Muscle of leg (tissue), 11 donors: Measurements from ENCODE around the gene LGALS3. TPM values are rescaled to one million over a fixed set of nuclear protein-coding genes. Genes with fewer than 3 reads are reported as not detected.
A peak's percentile ranks its signal among the peaks of the same experiment; 100 is the strongest.

Experiments used
- DNase-seq: peaks from one replicate; pipeline ENCODE4 v3.0.0; 2013
- H3K27ac ChIP-seq: one replicate; pipeline ENCODE4 v1.5.1; 2013; ENCODE audit warnings: mild to moderate bottlenecking, low read length, control low read depth
- H3K27me3 ChIP-seq: one replicate; pipeline ENCODE4 v1.6.1; 2013; ENCODE audit warnings: low read length; ENCODE audit not compliant: control insufficient read depth, insufficient read depth
- H3K36me3 ChIP-seq: one replicate; pipeline ENCODE4 v1.6.1; 2013; ENCODE audit warnings: low read length; ENCODE audit not compliant: control insufficient read depth, insufficient read depth
- H3K4me1 ChIP-seq: one replicate; pipeline ENCODE4 v1.6.1; 2013; ENCODE audit warnings: low read length; ENCODE audit not compliant: control insufficient read depth, insufficient read depth
- H3K4me3 ChIP-seq: one replicate; pipeline ENCODE4 v1.5.1; 2013; ENCODE audit warnings: low read length, control low read depth
- H3K9me3 ChIP-seq: replicated peaks from 2 replicates; pipeline ENCODE4 v1.6.1; 2013; ENCODE audit warnings: low read depth, low read length; ENCODE audit not compliant: control insufficient read depth
- WGBS: methylation state at CpG from one replicate; pipeline ENCODE4 v1.1.5; 2013; ENCODE audit warnings: missing lambda C conversion rate; ENCODE audit not compliant: insufficient coverage; 5-methylcytosine and 5-hydroxymethylcytosine counted together
- polyA plus RNA-seq, 8 donors: library from polyadenylated mRNA; unstranded; fragments of 120-200 nt; gene quantifications; one replicate each; pipeline versions ENCODE4 v1.2.1 to v1.2.3, GENCODE V29; 2013; ENCODE audit warnings: inconsistent platforms in 1 of 8, low replicate concordance in 1 of 8; ENCODE audit not compliant: insufficient read length in 8 of 8, insufficient read depth in 1 of 8
- total RNA-seq: library from RNA; stranded (reverse); fragments of 120-200 nt; gene quantifications from one replicate; pipeline ENCODE4 v1.2.4, GENCODE V29; 2013

LGALS3 gene
- total and polyA plus RNA-seq, 9 donors: 30.5 to 84.7 (median 39.5) TPM

DNA sequence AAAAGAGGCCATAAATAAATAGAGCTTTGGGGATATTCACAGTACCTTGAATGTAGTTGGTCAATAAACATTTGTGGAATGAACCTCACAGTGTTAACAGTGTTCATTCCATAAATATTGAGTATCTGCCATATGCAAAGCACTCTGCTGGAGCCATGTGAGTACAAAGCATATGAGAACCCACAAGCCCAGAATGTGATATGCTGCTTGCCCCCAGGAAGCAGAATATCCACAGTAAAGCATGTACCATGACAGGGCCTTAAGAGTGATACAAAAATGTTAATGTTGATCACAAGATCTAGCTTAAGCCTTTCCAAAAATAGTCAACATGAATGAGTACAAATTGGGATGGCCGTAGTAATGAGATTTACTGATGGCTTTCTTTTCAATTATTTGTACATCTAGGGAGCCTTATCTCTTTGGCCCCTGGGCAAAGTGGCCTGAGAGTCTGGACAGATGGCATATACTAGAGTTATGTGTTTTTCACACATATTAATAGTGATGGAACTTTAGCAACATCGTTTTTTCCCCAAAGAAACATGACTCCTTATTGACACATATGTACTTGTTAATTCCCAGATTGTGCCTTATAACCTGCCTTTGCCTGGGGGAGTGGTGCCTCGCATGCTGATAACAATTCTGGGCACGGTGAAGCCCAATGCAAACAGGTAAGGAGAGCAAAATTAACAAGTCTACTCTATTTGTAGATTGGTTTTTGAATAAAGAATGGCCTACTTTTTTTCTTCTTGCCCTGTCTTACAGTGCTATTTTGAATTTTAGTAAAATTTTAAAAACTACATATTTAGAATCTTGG is 10.9 kb downstream of the LGALS3 start:
- peaks cover 7% of the 10 kb centered on the region for H3K4me1 ChIP-seq
- DNase-seq: no peak
- no peaks in the 10 kb centered on the region for H3K27me3 ChIP-seq
- H3K36me3 ChIP-seq: peaks cover 27% of the 10 kb centered on the region
- H3K9me3 ChIP-seq: no peaks in the 10 kb centered on the region
- WGBS: 100% methylated on average over 1 of the region's 4 CpGs
- no peak overlapping the region for H3K27ac ChIP-seq
- no peak overlapping the region for H3K4me3 ChIP-seq

DNA sequence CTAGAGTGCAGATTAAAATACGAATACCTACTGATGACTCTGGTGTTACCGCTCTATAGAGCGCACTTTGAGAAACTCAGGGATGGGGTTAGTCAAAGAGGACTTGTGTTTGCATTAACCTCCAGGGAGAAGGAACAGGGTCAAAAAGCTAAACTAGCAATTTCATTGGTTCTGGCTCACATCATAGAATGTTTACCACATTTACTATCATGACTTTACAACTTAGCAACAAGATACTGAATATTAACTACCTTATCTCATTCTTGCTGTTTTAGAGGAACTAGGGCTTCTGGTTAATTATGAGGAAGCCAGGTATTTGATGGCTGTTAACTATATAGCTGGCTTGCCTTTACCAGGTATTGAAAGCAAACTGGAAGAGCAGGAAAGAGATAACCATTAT is 12.8 kb downstream of the LGALS3 start:
- Histone ChIP-seq H3K4me3 (no peak overlapping the region), H3K27ac (no peak overlapping the region), H3K4me1 (peaks cover 5% of the 10 kb centered on the region), H3K36me3 (peaks cover 27% of the 10 kb centered on the region), H3K27me3 (no peaks in the 10 kb centered on the region), H3K9me3 (no peaks in the 10 kb centered on the region)
- no peak for DNase-seq
- 100% methylated on average over 1 of the region's 3 CpGs for WGBS

GRCh38 chr14:55142466-55142865 is 13.4 kb downstream of the LGALS3 start:
- WGBS: no CpG with 5 or more reads among the region's 2 CpGs
- no peaks in the 10 kb centered on the region for H3K27me3 ChIP-seq
- H3K27ac ChIP-seq: no peak overlapping the region
- no peak overlapping the region for H3K4me3 ChIP-seq
- H3K4me1 ChIP-seq: peaks cover 2% of the 10 kb centered on the region
- no peaks in the 10 kb centered on the region for H3K9me3 ChIP-seq
- peaks cover 27% of the 10 kb centered on the region for H3K36me3 ChIP-seq
- DNase-seq: no peak

GRCh38 chr14:55146425-55146824 is 17.4 kb downstream of the LGALS3 start:
- H3K4me1 ChIP-seq: no peaks in the 10 kb centered on the region
- no peak overlapping the region for H3K27ac ChIP-seq
- no peak overlapping the region for H3K4me3 ChIP-seq
- H3K9me3 ChIP-seq: no peaks in the 10 kb centered on the region
- no CpG with 5 or more reads among the region's 2 CpGs for WGBS
- DNase-seq: peak; percentile 33
- no peaks in the 10 kb centered on the region for H3K27me3 ChIP-seq
- peaks cover 10% of the 10 kb centered on the region for H3K36me3 ChIP-seq

DNA sequence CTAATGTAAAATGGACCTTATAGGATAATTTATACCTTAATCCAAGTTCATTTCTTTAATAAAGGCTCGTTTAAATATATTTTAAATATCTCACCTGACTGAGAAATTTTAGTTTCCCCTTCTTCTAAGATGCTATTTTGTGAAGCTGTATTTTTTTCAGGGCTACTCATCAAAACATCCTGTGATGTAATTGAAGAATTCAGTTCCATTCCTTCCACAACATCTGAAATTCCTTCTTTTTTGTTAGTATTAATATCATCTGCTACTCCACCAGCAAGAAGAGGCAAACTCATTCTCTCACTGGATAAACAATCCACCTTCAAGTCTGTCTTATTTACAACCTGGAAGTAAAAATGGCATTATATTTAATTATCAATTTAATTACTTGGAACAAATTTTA is 22.5 kb downstream of the LGALS3 start:
- H3K4me3 ChIP-seq: no peak overlapping the region
- WGBS: no CpG with 5 or more reads among the region's 1 CpG
- no peak for DNase-seq
- H3K27ac ChIP-seq: no peak overlapping the region
- no peaks in the 10 kb centered on the region for H3K4me1 ChIP-seq
- peaks cover 7% of the 10 kb centered on the region for H3K36me3 ChIP-seq
- no peaks in the 10 kb centered on the region for H3K9me3 ChIP-seq
- H3K27me3 ChIP-seq: no peaks in the 10 kb centered on the region

- H3K9me3 ChIP-seq: no peaks in the 10 kb centered on the region
- H3K36me3 ChIP-seq: peaks cover 7% of the 10 kb centered on the region
- DNase-seq: peak; percentile 32
- WGBS: no CpG with 5 or more reads among the region's 1 CpG
- H3K27me3 ChIP-seq: no peaks in the 10 kb centered on the region
- no peak overlapping the region for H3K27ac ChIP-seq
- no peaks in the 10 kb centered on the region for H3K4me1 ChIP-seq
- no peak overlapping the region for H3K4me3 ChIP-seq
Observed at GRCh38 chr14:55152052-55152753, 23.2 kb downstream of the LGALS3 start.

- H3K27me3 ChIP-seq: no peaks in the 10 kb centered on the region
- no CpG with 5 or more reads among the region's 3 CpGs for WGBS
- H3K4me3 ChIP-seq: no peak overlapping the region
- no peak for DNase-seq
- no peak overlapping the region for H3K27ac ChIP-seq
- no peaks in the 10 kb centered on the region for H3K9me3 ChIP-seq
- H3K4me1 ChIP-seq: no peaks in the 10 kb centered on the region
- peaks cover 7% of the 10 kb centered on the region for H3K36me3 ChIP-seq
Observed at GRCh38 chr14:55153951-55154350, 24.9 kb downstream of the LGALS3 start.

DNA sequence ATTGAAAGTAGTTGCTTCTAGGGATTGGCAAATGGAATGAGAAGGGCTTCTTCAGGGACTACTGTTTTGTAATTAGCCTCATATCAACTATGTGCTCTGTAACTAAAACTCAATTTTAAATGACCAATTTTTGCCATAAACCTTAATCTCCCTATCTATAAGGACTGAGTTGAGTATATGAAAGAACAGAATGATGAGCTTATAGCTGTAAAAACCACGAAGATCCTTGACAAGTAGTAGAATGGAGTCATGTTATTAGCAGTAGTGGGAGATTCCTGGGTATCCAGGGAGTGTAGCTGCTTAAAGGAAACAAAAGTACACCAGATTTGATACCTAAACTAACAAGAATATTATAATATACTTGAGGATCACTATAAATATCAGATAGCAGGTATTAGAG is 28.0 kb downstream of the LGALS3 start:
- no peaks in the 10 kb centered on the region for H3K27me3 ChIP-seq
- H3K4me3 ChIP-seq: no peak overlapping the region
- no peak overlapping the region for H3K27ac ChIP-seq
- H3K36me3 ChIP-seq: peaks cover 7% of the 10 kb centered on the region
- H3K4me1 ChIP-seq: no peaks in the 10 kb centered on the region
- WGBS: no CpG with 5 or more reads among the region's 1 CpG
- H3K9me3 ChIP-seq: no peaks in the 10 kb centered on the region
- no peak for DNase-seq

DNA sequence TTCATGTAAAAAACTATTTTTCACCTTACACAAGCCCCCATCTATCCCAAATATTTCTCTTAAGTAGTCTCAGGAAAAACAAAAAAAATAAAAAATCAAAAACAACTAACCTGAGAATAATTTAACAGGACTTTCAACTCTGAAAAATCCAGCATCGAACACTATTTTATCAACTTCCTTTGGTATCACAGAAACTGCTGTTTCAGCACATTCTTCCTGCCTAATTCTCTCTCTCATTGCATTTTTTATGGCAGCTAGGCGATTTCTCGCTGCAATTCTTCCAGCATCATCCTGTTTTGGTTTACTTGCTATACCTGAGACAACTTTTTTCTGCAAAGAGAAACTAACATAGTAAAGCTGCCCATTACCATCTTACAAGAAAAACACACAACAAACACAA is 29.4 kb downstream of the LGALS3 start:
- Histone ChIP-seq H3K4me1 (no peaks in the 10 kb centered on the region), H3K27ac (no peak overlapping the region), H3K36me3 (peaks cover 8% of the 10 kb centered on the region), H3K9me3 (no peaks in the 10 kb centered on the region), H3K4me3 (no peak overlapping the region), H3K27me3 (no peaks in the 10 kb centered on the region)
- no peak for DNase-seq
- 67% methylated on average over 3 of the region's 3 CpGs for WGBS

GRCh38 chr14:55160989-55161388 is 31.9 kb downstream of the LGALS3 start:
- Histone ChIP-seq H3K4me1 (no peaks in the 10 kb centered on the region), H3K36me3 (peaks cover 10% of the 10 kb centered on the region), H3K27ac (no peak overlapping the region), H3K9me3 (no peaks in the 10 kb centered on the region), H3K27me3 (no peaks in the 10 kb centered on the region), H3K4me3 (no peak overlapping the region)
- DNase-seq: peak; percentile 70
